ENCODE data around the gene CDKN1B.

DNA sequence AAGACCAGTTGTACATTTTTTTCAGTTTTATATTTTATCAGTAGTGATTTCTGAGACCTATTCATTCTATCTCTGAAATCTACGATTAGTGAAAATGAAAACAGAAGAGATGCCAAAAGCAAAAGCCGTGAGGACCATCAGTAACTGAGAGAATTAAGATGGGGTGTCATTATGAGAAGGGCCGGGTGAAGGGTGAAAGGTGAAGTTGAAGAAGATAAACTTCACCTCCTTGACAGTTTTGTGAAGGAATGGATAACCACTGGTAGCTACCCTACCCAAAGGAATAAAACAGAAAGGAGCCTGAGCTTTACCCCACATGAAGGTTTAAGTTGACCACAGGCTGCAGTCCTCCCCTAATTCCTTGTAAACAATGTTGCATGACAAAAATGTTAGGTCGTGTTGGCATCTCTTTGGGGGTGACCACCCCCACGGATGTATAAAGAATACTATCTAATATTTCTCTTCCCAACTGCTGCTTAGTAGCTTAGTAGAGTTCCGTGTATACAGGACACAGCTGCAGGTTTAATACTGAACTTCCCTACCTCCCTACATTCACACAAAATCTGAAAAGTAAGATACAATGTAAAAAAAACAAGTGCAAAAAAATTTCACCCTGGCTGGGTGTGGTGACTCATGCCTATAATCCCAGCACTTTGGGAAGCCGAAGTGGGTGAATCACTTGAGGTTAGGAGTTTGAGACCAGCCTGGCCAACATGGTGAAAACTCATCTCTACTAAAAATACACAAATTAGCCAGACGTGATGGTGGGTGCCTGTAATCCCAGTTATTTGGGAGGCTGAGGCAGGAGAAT lies 45.1 kb upstream of the CDKN1B start:
- TF ChIP-seq, protein P1, sequence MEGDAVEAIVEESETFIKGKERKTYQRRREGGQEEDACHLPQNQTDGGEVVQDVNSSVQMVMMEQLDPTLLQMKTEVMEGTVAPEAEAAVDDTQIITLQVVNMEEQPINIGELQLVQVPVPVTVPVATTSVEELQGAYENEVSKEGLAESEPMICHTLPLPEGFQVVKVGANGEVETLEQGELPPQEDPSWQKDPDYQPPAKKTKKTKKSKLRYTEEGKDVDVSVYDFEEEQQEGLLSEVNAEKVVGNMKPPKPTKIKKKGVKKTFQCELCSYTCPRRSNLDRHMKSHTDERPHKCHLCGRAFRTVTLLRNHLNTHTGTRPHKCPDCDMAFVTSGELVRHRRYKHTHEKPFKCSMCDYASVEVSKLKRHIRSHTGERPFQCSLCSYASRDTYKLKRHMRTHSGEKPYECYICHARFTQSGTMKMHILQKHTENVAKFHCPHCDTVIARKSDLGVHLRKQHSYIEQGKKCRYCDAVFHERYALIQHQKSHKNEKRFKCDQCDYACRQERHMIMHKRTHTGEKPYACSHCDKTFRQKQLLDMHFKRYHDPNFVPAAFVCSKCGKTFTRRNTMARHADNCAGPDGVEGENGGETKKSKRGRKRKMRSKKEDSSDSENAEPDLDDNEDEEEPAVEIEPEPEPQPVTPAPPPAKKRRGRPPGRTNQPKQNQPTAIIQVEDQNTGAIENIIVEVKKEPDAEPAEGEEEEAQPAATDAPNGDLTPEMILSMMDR (IDR thresholded peaks at IDR 0.05), result no peak
- no peak for TF ChIP-seq POLR2A (IDR thresholded peaks at IDR 0.05)
